Measurements from ENCODE around the gene COG6.

The COG6 gene

DNA sequence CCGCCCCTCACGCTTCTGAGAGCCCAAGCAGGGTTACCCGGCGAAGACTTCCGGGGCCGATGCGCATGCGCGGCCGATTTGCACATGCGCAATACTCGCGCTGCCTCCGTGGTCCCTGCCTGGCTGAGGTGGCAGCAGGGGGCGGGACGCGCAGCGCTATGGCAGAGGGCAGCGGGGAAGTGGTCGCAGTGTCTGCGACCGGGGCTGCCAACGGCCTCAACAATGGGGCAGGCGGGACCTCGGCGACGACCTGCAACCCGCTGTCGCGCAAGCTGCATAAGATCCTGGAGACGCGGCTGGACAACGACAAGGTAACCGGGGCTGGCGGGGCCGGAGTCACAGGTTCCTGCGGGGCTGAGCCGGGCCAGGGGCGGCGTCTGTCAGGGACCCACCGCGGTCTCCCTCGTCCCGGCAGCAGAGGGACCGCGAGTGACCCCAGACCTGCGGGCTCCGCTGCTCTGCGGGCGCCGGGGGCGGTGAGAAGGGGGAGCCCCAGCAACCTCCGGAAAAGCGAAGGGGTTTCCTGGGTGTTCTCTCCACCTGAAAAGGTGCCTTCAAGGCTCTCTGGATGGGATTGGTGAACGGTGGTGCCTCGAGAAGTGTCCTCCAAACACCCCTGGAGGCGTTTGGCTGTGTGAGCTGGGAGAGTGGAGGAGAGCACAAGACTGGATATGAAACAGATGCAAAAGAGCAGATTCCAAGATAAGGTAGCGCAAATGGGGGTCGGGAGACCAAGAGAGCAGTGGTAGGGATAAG, at the start of gene COG6:
TSS of gene COG6 (plus strand) at position 94 of the 756 bp plus-strand sequence. CDS start at position 159, 65 bp downstream.
- H3K4me3 ChIP-seq, result peak within 1 kb of the TSS; percentile 66 to 100 (median 89)
- peak within 1 kb of the TSS; percentile 56 to 92 (median 80) for H3K27ac ChIP-seq

DNA sequence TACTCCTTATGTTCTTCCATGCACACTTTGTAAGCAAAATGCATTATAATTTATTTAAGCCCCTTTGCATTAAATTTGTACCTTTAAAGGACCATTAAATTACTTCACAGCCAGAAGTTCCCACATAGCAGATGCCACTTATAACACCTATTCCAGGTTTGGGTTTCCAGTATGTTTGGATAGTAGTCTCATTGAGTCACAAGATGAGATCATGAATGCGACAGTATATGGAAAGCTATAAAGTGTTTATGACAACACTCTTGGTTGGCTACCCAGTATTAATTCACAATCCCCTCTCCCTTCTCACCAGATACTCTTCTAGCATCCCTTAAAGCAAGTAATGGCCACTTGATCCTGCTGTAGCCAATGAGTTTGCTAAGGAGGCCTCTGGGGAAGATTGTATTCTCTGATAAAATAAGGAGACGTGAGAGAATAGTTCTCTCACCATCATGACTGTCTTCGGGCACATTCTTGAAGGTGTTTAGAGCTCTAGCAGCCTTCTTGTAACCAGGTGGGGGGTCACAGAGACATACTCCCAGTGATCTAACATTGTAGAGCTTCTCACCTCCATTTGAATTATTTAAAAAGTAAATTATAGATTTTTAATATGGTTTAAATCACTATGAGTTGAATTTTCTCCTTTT, 49.7 kb upstream of the COG6 start:
- no peak overlapping the region for H3K4me3 ChIP-seq
- H3K27ac ChIP-seq, result no peak overlapping the region

DNA sequence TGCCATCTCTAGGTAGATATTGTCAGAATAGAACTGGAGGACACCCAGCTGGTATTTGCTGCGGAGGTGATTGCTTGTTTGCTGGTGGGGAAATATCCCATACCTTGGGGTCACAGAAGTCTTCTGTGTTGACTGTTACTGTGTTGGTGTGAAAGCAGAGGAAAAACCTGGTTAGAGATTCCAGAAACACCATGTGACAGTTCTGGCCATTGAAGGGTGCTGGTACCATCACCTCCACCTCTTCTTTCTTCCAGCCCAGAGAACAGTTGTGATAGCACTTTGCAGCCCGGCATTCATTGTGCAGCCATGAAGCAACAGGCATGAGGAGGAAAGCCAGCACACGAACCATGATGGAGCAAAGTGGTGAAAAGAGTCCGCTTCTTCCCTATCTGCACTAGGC, 47.6 kb upstream of the COG6 start:
- H3K27ac ChIP-seq, result no peak overlapping the region

DNA sequence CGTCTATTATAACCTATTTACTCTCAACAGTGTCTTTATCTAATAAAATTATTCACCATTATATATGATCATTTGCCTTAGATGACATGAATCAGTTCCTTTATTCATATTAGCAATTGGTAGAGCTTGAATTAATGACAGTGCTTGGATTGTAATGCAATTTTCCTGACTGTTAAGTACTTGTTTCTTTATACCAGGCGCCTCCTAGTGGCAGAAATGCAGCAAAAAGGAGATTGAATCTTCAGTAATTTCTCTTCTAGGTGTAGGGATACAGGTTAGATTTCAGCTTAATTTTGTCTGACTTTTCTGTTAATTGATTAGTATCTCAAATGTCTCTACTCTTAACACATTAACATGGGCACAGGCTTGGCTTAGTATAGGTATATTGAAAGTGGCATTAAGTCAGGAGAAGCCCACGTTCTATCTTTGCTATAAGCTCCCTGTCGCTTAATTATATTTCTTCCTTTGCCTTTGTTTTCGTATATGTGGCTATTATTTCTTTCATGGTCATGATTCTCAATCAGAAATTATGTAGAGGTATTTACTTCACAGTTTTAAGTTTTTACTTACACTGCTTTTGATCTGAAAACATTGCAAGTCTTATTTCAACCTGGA, 43.3 kb upstream of the COG6 start:
- Histone ChIP-seq H3K27ac (no peak overlapping the region), H3K4me3 (no peak overlapping the region)

More for the DNA sequence above, 47.6 kb upstream of the COG6 start:
- no peak overlapping the region for H3K4me3 ChIP-seq

DNA sequence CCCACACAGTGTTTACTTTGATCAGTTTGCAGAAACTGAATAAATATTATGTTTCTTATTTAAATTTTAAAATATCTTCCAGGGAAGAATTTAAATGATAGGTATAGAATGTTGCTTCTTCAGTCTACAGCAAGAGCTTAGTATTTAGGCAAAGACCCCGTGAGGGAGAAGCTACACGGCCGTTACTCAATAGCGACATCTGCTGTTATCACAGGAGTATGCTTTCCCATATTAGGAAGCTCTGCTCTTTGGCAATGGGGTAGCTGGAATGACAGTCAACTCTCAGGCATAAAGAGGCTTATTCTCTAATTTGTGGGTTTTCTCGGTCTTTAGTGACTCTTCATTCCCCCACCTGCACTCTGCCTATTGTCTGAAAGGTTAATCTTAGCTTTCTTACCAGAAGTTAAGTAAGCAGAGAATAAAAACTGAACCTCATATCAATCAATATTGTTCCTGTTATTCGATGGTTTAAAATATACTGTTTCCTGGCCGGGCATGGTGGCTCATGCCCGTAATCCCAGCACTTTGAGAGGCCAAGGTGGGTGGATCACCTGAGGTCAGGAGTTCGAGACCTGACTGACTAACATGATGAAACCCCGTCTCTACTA, 39.3 kb upstream of the COG6 start:
- no peak overlapping the region for H3K27ac ChIP-seq

DNA sequence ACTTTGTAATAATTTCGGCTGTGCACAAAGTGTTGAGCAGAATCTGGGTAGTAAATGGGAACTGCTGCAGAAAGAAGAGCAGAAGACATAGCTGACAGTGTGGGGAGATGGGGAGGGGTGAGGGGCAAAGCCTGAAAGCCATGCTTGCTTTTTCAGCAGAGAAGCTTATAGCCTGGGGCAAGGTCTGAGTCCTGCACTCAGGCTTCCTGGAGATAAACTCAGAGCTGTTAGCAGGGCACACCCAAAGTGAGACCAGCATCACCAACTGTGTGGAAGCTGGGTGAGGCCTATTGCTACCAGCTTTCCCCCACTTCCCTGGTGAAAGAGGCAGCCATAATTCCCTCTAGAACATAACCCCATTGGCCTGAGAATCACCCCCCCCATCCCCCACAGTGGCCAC, 36.9 kb upstream of the COG6 start:
- Histone ChIP-seq H3K4me3 (no peak overlapping the region), H3K27ac (no peak overlapping the region)

More for the DNA sequence above, 39.3 kb upstream of the COG6 start:
- no peak overlapping the region for H3K4me3 ChIP-seq

DNA sequence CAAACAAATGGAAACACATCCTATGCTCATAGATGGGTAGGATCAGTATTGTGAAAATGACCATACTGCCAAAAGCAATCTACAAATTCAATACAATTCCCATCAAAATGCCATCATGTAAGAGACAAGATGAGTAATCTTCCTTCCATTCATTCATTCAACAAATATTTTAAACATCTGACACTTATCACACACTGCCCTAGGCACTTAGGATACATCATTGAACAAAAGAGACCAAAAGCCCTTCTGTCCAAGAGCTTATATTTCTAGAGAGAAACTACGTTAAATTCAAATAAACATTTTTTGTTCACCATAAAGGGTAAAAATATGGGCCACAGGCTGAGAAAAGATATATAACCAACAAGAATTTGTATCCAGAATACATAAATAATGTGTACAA, 32.0 kb upstream of the COG6 start:
- no peak overlapping the region for H3K4me3 ChIP-seq
- no peak overlapping the region for H3K27ac ChIP-seq

DNA sequence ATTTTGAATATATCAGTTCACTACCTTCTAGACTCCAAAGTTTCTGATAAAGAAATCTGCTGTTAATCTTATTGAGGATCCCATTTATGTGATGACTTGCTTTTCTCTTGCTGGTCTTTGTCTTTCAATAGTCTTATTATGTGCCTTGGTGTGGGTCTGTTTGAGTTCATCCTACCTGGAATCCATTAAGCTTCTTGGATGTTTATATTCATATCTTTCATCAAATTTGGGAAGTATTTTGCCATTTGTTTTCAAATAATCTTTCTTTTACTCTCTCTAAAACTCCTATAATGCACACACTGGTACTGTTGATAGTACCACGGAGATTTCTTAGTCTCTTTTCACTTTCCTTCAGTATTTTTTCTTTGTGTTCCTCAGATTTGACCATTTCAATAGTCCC, 24.2 kb upstream of the COG6 start:
- Histone ChIP-seq H3K27ac (no peak overlapping the region), H3K4me3 (no peak overlapping the region)

DNA sequence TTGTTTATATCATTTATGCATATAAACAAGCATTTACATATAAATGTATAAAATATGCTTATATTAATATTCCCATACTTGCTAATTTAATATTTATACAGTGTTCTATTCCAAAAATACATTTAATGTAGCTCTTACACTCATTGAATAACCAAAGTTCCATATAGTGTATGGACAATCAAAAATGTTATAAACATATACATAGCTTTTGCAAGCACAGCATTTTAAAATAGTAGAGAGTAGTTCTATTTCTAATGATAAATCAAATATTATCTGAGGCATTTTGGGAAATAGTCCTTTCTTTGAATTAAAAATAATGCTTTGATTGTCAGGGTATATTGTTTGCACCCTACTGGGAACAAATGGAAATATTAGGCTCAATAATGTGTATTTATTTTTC, 22.5 kb upstream of the COG6 start:
- Histone ChIP-seq H3K4me3 (no peak overlapping the region), H3K27ac (no peak overlapping the region)

DNA sequence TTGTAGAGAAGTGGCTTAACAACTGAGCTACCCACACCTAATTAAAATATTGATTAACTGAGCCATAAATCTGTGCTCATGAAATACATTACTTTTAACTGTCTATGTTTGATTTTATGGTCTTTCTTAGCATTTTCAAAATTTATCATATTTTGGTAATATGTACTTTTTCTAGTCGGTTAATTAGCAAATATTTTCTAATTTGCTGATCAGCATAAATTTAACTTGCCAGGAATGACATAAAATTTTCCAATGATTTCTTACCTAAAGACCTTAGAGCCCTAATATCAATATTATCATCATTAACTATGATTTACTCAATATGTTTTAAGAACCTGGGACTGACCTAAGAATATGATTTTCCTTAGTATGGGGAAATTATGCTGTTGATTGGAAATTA, 19.9 kb upstream of the COG6 start:
- no peak overlapping the region for H3K4me3 ChIP-seq
- no peak overlapping the region for H3K27ac ChIP-seq

DNA sequence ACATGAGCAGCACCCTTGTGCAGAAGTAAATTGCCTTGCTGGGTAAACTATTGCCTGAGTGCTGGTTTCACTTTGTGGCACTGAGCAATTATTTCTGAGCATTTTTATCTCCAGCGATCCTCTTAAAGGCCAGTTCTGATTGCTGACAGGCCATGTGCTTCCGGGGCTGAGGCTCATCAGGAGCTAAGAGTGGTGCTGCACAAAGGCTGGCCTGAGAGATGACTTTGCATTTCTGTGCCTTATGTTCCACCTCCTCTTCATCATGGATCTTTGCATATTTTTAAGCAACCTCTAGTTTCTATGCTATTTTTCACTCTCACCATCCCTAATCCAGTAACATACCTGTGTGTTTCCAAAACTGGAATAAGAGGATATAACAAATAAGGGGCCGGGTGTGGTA, 17.6 kb upstream of the COG6 start:
- no peak overlapping the region for H3K27ac ChIP-seq
- H3K4me3 ChIP-seq, result no peak overlapping the region

DNA sequence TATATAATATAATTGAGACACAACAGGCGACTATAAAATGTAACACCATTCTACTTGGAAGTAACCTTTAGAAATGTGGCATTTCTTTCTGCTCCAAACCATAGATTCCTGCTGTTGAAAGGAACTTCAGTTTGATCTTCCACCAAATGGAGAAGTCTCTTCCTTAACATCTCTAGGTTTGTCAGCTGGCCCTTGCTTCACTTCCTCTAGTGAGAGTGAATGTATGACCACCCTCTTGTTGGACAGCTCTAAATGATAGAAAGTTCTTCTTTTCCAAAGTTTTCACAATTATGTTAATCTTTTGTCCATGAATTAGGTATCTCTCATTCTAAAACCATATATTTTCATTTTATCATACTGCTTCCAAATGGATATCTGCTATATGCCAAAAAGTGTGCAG, 13.8 kb upstream of the COG6 start:
- no peak overlapping the region for H3K27ac ChIP-seq
- no peak overlapping the region for H3K4me3 ChIP-seq

DNA sequence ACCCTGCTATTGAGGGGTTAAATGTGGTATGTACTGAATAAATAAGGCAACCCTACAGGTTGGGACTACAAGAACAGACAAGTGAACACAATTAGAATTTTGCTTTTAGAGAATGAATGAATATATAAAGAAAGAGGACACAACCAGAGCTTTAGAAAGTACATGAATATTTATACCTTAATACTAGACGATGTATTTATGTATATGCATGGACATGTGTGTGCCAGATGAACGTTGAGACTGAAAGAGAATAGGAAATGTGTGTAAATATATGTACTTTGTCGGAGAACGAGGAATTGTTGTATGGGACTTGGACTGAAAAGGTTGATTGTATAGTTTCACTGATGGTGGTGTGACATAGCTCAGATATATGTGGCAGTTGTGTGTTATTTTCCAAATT, 9.3 kb upstream of the COG6 start:
- no peak overlapping the region for H3K27ac ChIP-seq
- no peak overlapping the region for H3K4me3 ChIP-seq

DNA sequence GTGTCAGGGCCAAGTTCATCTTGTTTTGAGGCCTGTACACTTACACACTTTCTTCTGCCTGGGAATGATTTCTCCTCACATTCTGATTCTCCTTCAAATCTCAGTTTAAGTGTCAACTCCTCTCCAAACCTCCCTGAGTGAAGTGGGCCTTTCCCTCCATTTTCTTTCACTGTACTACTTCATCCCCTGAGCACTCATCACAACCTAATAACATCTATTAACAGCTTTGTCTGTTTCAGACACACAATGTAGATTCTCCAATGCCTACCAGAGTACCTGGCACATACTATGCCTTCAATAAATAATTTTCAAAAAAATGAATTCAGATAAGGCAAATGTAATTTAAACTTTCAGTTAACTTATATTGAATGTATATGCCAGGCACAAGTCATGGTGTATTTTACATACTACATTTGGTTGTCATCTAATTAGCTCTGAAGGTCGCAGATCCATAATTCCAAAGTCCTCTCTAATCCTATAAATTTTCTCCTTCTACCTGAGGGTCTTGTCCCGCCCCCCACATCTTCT, 357 bp upstream of the COG6 start:
- H3K4me3 ChIP-seq, result peak overlapping the region; percentile 66 to 100 (median 89)
- peak overlapping the region in 16 of 21 experiments; percentile 63 to 92 (median 84) for H3K27ac ChIP-seq

DNA sequence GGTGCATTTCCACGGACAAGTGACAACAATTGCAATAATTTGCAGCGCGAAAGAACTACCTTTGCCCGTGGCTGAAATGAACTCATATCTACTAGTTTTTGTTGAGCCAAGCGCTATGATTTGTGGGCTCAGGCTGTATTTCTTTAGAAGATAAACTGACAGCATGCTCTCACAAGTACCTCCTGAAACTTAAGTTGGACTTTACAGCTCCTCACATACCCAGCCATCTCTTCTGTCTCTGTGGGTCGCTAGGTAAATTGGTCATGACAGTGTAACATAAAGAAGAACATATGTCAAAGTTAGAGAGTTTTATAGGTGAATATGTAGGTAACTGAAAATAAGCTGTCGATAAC, 839 bp downstream of the COG6 start:
- peak overlapping the region; percentile 66 to 100 (median 89) for H3K4me3 ChIP-seq
- H3K27ac ChIP-seq, result peak overlapping the region in 16 of 21 experiments; percentile 61 to 92 (median 79)

DNA sequence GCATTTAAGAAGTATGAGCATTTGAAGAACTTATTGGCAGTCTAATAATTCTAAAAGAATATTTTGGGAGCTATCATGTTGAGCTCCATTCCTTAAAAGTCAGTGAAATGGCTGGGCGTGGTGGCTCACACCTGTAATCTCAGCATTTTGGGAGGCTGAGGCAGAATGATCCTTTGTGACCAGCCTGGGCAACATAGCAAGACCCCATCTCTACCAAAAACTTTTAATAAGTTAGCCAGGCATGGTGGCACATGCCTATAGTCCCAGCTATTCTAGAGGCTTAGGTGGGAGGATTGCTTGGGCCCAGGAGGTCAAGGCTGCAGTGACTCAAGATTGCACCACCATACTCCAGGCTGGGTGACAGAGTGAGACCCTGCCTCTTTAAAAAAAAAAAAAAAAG, 8.0 kb downstream of the COG6 start:
- H3K27ac ChIP-seq, result no peak overlapping the region
- no peak overlapping the region for H3K4me3 ChIP-seq

DNA sequence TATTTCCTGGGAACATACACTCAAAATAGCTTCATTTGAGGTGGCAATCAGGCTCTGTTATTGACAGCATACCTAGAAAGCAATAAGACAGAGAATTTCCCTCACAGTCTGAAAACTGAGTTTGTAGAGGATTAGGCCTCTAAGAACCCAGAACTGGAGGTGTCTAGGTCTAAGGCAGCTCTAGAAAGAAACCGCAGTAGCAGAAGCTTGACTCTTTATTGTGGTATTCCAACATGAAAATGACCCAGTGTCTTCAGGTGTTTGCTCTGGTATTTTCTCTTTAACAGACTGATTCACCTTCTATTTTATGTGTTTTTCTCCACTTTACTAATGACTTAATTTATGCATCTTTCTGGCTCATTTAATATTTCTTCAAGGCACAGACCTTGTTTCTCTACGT, 8.5 kb downstream of the COG6 start:
- no peak overlapping the region for H3K4me3 ChIP-seq
- no peak overlapping the region for H3K27ac ChIP-seq

DNA sequence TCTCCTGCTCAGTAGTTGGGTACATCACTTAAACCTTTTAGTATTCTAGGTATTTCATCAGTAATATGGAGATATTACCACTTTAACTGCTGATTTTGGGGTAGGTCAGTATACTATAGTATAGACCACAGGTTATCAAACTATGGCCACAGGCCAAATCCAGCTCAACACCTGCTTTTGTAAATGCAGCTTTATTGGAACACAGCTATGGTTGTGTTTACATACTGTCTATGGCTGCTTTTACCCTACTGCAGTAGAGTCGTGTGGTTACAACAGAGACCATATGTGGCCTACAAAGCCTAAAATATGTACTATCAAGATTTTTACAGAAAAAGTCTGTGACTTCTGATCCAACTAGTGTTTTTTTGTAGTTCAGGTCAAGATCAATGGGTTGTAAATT, 10.3 kb downstream of the COG6 start:
- Histone ChIP-seq H3K27ac (no peak overlapping the region), H3K4me3 (no peak overlapping the region)

DNA sequence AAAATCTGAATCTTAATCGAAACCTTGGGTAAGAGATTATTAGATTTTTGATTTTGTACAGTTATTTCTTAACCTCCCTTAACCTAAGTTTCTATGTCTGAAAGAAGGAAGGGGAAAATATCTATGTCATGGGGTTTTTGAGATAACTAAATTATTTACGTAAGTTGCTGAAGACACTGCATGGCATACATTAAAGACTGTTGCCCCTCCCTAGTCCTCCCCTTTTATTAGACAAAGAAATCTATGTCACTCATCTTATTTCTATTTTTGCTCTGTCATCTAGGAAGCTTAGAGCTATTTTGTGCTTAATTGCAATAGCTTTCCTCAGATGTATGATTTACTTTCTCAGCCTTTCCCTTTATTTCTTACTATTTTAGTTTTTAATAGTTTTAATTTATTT, 15.0 kb downstream of the COG6 start:
- Histone ChIP-seq H3K27ac (no peak overlapping the region), H3K4me3 (no peak overlapping the region)

DNA sequence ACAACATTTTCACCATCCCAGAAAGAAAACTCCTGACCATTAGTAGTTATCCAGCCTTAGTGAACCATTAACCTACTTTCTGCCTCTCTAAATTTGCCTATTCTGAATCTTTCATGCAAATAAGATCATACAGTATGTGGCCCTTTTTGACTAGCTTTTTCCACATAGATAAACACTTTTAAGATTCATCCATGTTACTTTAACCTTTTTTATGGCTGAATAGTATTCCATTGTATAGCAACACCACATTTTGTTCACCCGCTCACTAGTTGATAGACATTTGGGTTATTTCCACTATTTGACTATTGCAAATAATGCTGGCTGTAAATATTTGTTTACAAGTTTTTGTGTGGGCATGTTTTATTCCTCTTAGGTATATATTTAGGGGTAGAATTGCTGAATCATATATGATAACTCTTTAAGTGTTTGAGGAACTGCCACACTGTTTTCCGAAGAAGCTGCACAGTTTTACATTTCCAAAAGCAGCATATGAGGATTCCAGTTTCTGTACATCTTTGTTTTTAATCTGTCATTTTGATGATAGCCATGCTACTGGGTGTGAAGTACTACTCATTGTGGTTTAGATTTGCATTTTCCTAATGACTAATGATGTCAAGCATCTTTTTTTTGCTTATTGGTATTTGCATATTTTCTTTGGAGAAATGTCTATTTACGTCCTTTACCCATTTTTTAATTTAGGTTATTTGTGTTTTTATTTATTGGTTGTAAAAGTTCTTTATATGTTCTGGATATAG, 17.1 kb downstream of the COG6 start:
- H3K4me3 ChIP-seq, result no peak overlapping the region
- no peak overlapping the region for H3K27ac ChIP-seq
